SH-SY5Y (cell line): ENCODE data around the gene CNDP2.

Experiments used
- GATA2 ChIP-seq: IDR thresholded peaks from 2 replicates; pipeline ENCODE4 v1.6.1; 2011; ENCODE audit warnings: mild to moderate bottlenecking, low read depth, low read length
- GATA3 ChIP-seq: IDR thresholded peaks from 2 replicates; pipeline ENCODE4 v1.6.1; 2011; ENCODE audit warnings: low read depth, mild to moderate bottlenecking, low read length, moderate library complexity

DNA sequence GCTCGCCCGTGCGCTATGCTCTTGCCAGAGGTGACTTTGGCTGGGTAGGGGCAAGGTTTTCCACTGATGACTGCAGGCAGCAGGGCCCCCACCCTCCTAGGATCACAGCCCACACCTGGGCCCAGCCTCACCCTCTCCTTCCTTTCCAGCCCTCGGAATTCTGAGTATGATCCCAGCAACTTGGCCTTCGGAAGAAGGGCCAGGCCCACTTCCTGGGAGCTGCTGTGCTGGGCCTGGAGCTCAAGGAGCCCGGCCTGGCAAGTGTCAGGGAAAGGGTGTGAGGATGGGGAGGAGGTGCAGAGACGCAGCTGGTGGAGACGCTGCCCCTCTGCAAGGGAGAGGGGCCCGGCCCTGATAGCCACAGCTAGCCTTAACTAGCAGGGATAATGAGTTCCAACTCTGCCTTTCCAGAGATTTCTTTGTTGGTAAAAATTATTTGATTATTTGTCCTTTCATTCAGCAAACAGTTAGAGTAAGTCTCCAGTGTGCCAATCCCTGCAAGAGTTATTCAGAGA is 36.4 kb downstream of the CNDP2 start:
- no peak for TF ChIP-seq GATA2
- no peak for TF ChIP-seq GATA3
